GM12864 (cell line): ENCODE results near the gene PDZD4.

Experiments
- DNase-seq: peaks from one replicate; pipeline ENCODE4 v3.0.0-alpha.2; 2011; ENCODE audit warnings: low read depth
- H3K4me3 ChIP-seq: 2 replicates; pipeline ENCODE4 v1.5.1; 2011; ENCODE audit warnings: mild to moderate bottlenecking, low read depth, low read length, control low read depth
- CTCF ChIP-seq: IDR thresholded peaks from 2 replicates; pipeline ENCODE4 v1.5.1; 2011; ENCODE audit warnings: low read depth, mild to moderate bottlenecking, moderate library complexity, low read length, control low read depth, inconsistent platforms; ENCODE audit errors: missing control alignments

Gene PDZD4

GRCh38 chrX:153867139-153867538 is 36.8 kb upstream of the PDZD4 start:
- no peak for TF ChIP-seq CTCF
- no peak for DNase-seq
- no peak overlapping the region for H3K4me3 ChIP-seq

DNA sequence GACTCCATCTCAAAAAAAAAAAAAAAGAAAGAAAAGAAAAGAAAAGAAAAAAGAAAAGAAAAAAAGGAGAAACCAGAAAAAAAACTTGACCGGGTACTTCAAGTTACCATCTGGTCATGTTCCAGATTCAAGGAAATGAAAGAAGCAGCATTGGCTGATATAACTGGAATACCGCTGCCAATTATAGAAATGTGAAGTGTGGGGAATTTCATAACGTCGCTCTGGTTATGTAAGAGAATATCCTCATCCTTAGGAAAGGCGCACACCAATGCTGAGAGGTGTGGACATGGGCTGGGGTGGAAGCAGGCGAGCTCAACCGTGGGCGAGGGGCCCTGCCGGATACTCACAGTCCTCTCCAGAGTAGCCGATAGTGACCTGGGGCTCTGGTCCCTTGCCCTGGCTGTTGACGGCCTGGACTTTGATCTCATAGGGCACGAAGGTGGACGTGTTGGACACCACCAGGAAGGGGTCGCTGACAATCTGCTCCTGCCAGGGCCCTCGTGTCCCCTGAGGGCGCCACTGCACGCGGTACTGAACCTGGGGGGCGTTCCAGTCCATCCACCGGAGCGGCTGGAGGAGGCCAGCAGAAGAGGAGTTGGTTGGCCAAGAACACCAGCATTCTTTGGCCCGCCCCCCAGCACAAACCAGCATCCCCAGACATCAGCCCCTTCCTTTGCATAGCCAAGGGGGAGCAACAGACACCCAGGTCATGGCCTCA is 36.1 kb upstream of the PDZD4 start:
- no peak overlapping the region for H3K4me3 ChIP-seq
- no peak for DNase-seq
- no peak for TF ChIP-seq CTCF

GRCh38 chrX:153865685-153866084 is 35.3 kb upstream of the PDZD4 start:
- no peak for DNase-seq
- H3K4me3 ChIP-seq, result no peak overlapping the region
- no peak for TF ChIP-seq CTCF

GRCh38 chrX:153865321-153865580 is 34.9 kb upstream of the PDZD4 start:
- no peak for TF ChIP-seq CTCF
- no peak overlapping the region for H3K4me3 ChIP-seq
- DNase-seq, result no peak

DNA sequence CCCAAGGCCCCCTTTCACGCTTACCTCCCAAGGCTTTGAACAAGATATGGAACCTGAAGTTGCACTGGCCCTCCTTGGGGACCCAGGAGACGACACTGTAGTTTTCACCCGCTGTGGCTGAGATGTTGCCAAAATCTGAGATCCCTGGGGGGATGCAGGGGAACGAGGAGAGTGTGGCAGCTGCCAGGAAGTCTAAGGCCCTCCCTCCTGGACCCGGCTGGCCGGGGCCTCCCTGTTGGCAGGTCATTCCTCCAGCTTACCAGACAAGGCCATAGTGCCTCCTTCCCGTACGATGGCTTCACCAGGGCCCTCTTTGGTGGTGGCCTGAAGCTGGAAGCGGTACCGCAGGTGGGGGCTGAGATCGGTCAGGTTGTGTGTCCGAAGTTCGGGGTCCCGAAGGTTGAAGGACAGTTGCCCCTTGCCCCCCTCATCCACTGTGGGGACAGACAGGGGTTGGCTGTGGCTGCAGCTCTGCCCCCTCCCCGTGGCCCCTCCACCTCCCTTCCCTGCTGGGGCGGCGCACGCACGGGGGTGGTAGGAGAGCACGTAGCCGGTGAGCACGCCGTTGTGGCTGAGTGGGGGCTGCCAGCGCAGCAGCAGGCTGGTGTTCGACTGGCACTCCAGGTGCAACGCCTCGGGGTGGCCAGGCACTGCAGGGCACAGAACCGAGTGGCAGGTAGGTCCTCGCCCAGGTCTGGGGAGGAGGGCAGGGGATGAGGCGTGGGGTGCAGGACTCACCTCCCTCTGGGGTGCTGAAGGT is 34.4 kb upstream of the PDZD4 start:
- no peak for DNase-seq
- H3K4me3 ChIP-seq, result no peak overlapping the region
- TF ChIP-seq CTCF, result no peak

- TF ChIP-seq CTCF, result no peak
- no peak overlapping the region for H3K4me3 ChIP-seq
- DNase-seq, result no peak
These were observed 33.8 kb upstream of the PDZD4 start for GRCh38 chrX:153864101-153864500.
